ENCODE data around the gene MMP13.
A peak's percentile ranks its signal among the peaks of the same experiment; 100 is the strongest.
"Not testable (repeated sequence)": the region's sequence is repeated elsewhere in the genome, so short reads cannot be mapped to it uniquely, and the experiment has no call there.

The MMP13 gene

DNA sequence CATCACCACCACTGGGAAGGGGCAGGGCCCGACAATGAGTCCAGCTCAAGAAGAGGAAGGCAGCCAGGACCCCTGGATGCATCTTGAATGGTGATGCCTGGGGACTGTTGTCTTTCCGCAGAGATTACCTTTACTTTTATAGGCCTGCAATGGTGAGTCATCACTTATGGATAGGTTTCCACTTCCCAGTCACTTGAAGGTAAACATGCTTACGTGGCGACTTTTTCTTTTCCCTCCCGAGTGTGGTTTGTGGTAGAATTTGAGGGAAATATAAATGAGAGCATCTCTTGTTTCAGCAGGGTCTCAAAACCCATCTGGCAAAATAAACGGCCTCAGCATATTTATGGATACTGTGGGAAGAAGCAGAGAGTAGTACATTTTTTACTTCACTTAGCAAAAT lies at the start of gene MMP13:
Gene MMP13, minus strand, starts transcription at position 109 of the 400 bp plus-strand sequence. Its CDS starts 27 bp downstream, at position 82.
- no peak for DNase-seq (ENCODE audit: low read depth in 2 of 2)

- DNase-seq (ENCODE audit: low read depth in 2 of 2), result not testable (repeated sequence)
Observed at GRCh38 chr11:103004234-103004633, 48.7 kb upstream of the MMP13 start.

- DNase-seq (ENCODE audit: low read depth in 2 of 2), result no peak
Observed at GRCh38 chr11:102994105-102994504, 38.6 kb upstream of the MMP13 start.

DNA sequence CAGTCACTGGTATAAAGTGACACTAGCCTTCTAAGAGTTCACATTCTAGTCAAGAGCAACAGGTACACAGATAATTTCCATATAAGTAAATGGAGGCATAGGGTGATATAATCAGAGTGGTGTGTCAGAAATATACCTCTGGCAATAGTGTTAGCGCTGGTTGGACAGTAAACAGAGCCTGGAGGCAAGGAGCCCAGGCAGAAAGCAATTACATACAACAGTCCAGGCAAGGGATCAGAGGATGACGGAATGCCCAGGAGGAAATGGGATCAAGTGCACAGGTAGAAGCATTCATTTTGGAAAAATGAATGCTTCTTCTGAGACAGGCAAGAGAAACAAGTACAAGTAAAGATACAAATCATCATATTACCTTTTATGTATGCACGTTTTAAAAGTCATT lies 36.2 kb upstream of the MMP13 start:
- no peak for DNase-seq (ENCODE audit: low read depth in 2 of 2)

GRCh38 chr11:102990145-102990544 lies 34.6 kb upstream of the MMP13 start:
- DNase-seq (ENCODE audit: low read depth in 2 of 2), result no peak

- no peak for DNase-seq (ENCODE audit: low read depth in 2 of 2)
Observed at GRCh38 chr11:102989379-102990047, 34.0 kb upstream of the MMP13 start.

DNA sequence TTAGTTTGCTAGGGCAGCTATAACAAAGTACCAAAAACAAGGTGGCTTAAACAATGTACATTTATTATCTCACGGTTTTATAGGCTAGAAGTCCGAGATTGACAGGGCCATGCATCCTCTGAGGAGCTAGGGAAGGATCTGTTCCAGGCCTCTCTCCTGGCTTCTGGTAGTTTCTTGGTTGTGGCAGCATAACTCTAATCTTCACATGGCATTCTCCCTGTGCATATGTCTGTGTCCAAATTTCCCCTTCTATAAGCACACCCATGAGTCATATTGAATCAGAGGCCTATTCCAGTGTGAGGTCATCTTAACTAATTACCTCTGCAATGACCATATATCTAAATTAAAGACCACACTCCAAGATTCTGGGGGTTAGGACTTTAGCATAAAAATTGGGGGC lies 31.3 kb upstream of the MMP13 start:
- no peak for DNase-seq (ENCODE audit: low read depth in 2 of 2)

DNA sequence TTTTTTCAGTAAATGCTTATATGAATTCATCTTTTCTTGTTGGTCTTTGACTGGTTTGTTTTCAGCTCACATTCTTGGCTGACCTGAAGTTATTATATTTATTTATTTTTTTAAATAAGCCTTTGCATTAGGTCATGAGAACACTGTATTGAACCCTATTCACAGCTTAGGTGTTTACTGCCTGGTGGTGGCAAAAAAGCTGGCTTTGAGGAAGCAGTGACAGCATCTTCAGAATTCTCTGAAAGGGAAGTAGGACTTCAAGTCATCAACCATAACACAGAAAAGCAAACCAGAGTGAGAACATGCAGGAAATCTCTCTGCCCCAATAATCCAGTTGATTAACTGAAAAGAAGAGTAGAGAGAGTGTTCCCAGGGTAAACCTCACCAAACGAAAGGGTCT lies 30.3 kb upstream of the MMP13 start:
- DNase-seq (ENCODE audit: low read depth in 2 of 2), result no peak

DNA sequence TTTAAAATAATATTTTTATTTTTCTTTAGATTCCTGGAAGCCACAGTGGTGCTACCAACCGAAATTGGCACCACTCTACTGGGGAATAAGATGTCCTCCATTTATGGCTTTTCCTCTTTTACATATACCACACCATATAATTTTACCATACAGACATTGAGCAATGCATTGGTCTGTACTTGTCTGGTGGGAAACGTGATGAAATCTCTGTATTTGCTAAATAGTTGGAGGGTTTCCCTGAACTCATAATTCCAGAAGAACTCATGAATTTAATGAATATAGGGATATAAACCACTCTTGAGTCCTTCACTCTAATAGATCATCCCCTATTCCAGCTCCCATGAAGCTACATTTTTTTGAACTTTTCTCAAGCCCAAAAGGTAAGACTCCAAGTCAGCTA lies 28.0 kb upstream of the MMP13 start:
- DNase-seq (ENCODE audit: low read depth in 2 of 2), result no peak

DNA sequence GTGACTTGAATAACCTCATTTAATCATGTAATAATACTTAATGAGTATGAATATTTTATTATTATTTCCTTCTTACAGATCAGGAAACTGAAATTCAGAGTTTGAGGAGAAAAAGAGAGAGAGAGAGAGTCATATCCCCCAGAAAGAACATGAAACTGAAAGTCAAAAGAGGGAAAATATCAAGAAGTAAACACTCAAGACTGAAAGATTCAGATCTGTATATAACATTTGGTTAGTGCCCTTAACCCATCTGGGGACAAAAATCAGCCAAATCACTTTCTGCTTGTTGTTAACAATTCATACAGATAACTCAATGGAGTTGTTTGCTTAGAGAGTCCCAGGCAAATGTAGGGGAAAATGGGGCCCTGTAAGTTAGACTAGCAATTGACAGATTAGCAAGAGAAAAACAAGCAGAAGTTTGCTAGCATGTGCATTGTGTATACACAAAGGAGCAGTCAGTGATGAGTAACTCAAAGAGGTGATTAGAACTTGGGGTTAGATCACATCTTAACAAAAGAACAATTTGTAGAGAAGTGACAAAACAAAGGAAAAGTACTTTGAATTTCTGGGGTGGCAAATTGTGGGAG lies 25.9 kb upstream of the MMP13 start:
- DNase-seq (ENCODE audit: low read depth in 2 of 2), result no peak

- DNase-seq (ENCODE audit: low read depth in 2 of 2), result no peak
Observed at GRCh38 chr11:102974552-102975280, 19.2 kb upstream of the MMP13 start.

DNA sequence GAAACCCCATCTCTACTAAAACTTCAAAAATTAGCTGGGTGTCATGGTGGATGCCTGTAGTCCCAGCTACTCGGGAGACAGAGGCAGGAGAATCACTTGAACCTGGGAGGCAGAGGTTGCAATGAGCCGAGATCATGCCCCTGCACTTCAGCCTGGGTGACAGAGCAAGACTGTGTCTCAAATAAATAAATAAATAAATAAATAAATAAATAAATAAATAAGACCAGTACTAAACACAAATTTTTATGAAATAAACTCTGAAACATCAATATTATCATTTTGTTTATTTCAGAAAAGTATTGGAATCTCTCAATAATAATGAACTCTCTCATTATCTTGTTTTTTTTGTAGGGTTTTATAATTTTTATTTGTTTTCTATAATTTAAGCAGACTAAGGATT lies 18.2 kb upstream of the MMP13 start:
- not testable (repeated sequence) for DNase-seq (ENCODE audit: low read depth in 2 of 2)

GRCh38 chr11:102972853-102973252 lies 17.3 kb upstream of the MMP13 start:
- no peak for DNase-seq (ENCODE audit: low read depth in 2 of 2)

DNA sequence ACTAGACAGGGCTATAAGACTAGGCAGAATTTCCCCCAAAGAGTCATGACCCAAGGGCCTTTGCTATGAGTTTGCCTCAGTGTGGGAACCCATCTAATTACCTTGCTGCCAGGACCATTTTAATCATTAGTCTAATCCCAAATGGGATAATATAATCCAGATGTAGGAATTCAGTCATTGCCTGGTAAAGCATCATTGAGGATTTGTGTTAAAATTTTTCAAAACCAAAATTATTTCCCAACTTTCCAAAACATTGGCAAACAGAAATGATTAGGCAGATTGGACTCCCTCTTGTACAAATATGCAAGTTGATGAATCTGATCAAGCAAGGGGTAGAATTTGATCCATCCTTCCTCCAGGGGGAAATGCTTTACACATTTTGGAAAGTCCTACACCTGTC lies 16.2 kb upstream of the MMP13 start:
- DNase-seq (ENCODE audit: low read depth in 2 of 2), result no peak

GRCh38 chr11:102967497-102967896 lies 12.0 kb upstream of the MMP13 start:
- no peak for DNase-seq (ENCODE audit: low read depth in 2 of 2)

DNA sequence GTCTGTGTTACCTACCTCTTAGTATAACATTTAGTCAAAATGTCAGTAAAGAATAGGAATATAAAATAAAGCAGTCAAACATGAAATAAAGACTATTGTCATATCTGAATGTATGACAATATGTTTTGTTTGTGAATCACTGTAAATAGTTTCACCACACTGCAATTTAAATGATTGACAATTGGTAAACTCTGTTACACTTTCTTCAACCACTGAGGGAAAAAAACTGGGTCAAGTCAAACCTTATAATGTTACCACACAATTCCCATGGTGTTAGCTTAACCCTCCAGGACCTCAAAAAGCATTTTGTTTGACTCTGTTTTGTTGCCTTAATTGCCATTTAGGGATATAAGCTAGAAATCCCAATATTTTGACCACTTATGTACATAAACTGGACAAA lies 10.5 kb upstream of the MMP13 start:
- no peak for DNase-seq (ENCODE audit: low read depth in 2 of 2)

- DNase-seq (ENCODE audit: low read depth in 2 of 2), result no peak
Observed at GRCh38 chr11:102964867-102965266, 9.3 kb upstream of the MMP13 start.

DNA sequence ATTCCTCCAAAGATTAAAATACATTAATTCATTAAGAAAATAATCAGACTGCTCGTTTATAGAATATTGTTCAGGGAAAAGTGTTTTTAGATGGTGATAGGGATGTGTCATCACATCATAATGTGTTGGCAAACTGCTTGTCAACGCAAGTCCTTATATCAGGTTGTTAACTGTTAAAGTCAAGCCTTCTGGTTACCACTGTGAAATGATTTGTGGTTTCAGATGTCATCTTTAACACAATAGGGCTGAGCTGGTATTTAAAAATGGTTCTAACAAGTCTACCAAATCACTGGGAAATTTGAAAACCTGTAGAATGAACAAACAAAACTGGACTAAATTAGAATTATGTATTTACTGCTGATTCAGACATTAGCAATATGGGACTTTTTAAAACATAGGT lies 2.4 kb upstream of the MMP13 start:
- no peak for DNase-seq (ENCODE audit: low read depth in 2 of 2)

GRCh38 chr11:102950622-102951081 lies 4.9 kb downstream of the MMP13 start:
- no peak for DNase-seq (ENCODE audit: low read depth in 2 of 2)

- no peak for DNase-seq (ENCODE audit: low read depth in 2 of 2)
Observed at GRCh38 chr11:102946237-102946636, 9.3 kb downstream of the MMP13 start.

DNA sequence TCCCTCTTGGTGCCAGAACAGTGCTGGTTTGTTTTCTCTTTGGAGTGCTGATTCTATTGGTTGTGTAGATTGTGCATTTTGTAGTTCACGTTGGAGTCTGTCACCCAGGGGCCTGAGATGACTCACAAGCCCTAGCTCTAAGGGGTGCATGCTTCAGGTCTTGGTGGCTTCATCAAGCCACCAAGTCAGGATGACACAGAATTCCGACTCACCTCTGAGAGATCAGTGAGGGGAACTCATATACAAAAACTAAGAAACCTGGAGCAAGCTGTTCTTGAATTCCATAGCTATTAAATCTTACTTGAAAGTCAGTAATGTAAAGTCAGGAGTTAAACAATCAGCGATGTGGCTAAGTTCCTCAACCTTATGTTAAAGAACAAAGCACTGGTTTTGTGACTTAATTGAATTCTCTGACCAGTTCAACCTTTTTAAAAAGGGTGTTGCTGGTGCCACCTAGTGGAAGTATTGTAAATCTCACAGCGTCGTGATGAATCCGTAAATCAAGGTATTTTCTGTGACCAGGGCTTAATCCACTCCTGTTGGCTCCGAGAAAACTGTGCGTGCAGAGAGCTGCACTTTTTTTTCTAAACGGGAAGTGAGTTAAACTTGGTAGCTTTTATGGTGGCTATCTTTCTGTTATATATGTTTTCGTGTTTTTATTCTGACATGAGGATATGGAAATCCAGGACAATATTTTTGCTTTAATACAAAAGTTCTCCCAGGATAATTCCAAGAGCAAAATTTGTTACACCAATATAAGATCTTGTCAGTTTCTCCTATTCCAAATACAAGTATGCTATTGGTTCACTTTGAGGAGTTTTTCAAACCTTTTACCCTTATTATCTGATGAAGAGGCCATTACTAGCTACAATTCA lies 14.6 kb downstream of the MMP13 start:
- DNase-seq (ENCODE audit: low read depth in 2 of 2), result peak in 1 of 2 donors; percentile 10
